Lower leg skin (tissue), 3 donors: Measurements from ENCODE around the gene MRPL10.

ENCODE experiments used
- CTCF ChIP-seq, 3 donors: fragments of 450-650 bp; IDR thresholded peaks; one replicate each; pipeline ENCODE4 v1.5.1; 2016; ENCODE audit warnings: antibody characterized with exemption in 3 of 3, mild to moderate bottlenecking in 3 of 3, moderate library complexity in 2 of 3
- POLR2A ChIP-seq, 2 donors: fragments of 450-650 bp; IDR thresholded peaks; one replicate each; pipeline ENCODE4 v1.6.1; 2016 to 2017; ENCODE audit warnings: antibody characterized with exemption in 2 of 2, mild to moderate bottlenecking in 1 of 2, moderate library complexity in 1 of 2

GRCh38 chr17:47866941-47867340 lies 35.6 kb upstream of the MRPL10 start:
- TF ChIP-seq CTCF (IDR thresholded peaks at IDR 0.05) (no peak), POLR2A (IDR thresholded peaks at IDR 0.05) (no peak)
